T-helper 9 cell (primary cell): ENCODE data around the gene BRS3.
A peak's percentile ranks its signal among the peaks of the same experiment; 100 is the strongest.

Source experiments
- DNase-seq: peaks from one replicate; pipeline ENCODE4 v3.0.0-alpha.2; 2020

BRS3 gene

GRCh38 chrX:136496186-136496763 lies 8.5 kb downstream of the BRS3 start:
- no peak for DNase-seq

- peak; percentile 73 for DNase-seq
Measured at GRCh38 chrX:136496764-136497555, 9.2 kb downstream of the BRS3 start.

GRCh38 chrX:136497556-136498052 lies 9.9 kb downstream of the BRS3 start, which contains the start of gene HTATSF1:
Gene HTATSF1, plus strand, starts transcription at chrX:136497592. Its CDS starts 93 bp downstream, at chrX:136497685.
- DNase-seq: no peak

- DNase-seq: no peak
Measured at GRCh38 chrX:136519069-136519468, 31.3 kb downstream of the BRS3 start.

- DNase-seq: no peak
Measured at GRCh38 chrX:136523770-136524169, 36.0 kb downstream of the BRS3 start.

- no peak for DNase-seq
Measured at GRCh38 chrX:136525738-136526606, 38.2 kb downstream of the BRS3 start.

GRCh38 chrX:136528645-136529315 lies 41.0 kb downstream of the BRS3 start:
- DNase-seq: no peak

- no peak for DNase-seq
Measured at GRCh38 chrX:136529795-136530194, 42.0 kb downstream of the BRS3 start.

- DNase-seq: no peak
Measured at GRCh38 chrX:136531951-136532350, 44.2 kb downstream of the BRS3 start, which contains the start of gene VGLL1. Gene VGLL1, plus strand, starts transcription at chrX:136532215. Its CDS starts 3,806 bp downstream, at chrX:136536021.

- DNase-seq: no peak
Measured at GRCh38 chrX:136534131-136534530, 46.4 kb downstream of the BRS3 start.

GRCh38 chrX:136538811-136539210 lies 51.1 kb downstream of the BRS3 start:
- DNase-seq: no peak

GRCh38 chrX:136540226-136540625 lies 52.5 kb downstream of the BRS3 start:
- DNase-seq: no peak

- DNase-seq: no peak
Measured at GRCh38 chrX:136541294-136541693, 53.5 kb downstream of the BRS3 start.

GRCh38 chrX:136542281-136542680 lies 54.5 kb downstream of the BRS3 start:
- DNase-seq: no peak
